H9 (cell line): ENCODE measurements around the gene CPNE8. TPM values are rescaled to one million over a fixed set of nuclear protein-coding genes. Genes with fewer than 3 reads are reported as not detected.

Experiments used
- DNase-seq: peaks from one replicate; pipeline ENCODE4 v3.0.0-alpha.2; 2017
- H2AFZ ChIP-seq: one replicate; pipeline ENCODE4 v1.6.1; 2013; ENCODE audit warnings: mild to moderate bottlenecking, low read length, control low read depth, moderate library complexity
- H2AK5ac ChIP-seq: 2 replicates; pipeline ENCODE4 v1.6.1; 2013; ENCODE audit warnings: low read length, control low read depth, mixed read lengths; ENCODE audit not compliant: insufficient read length
- H2BK120ac ChIP-seq: one replicate; pipeline ENCODE4 v1.6.1; 2013; ENCODE audit warnings: low read depth, mild to moderate bottlenecking, low read length, control low read depth, inconsistent platforms; ENCODE audit not compliant: poor library complexity, severe bottlenecking
- H2BK12ac ChIP-seq: 2 replicates; pipeline ENCODE4 v1.6.1; 2013; ENCODE audit warnings: low read length, control low read depth, mixed read lengths, low read depth; ENCODE audit not compliant: insufficient read length
- H2BK15ac ChIP-seq: 2 replicates; pipeline ENCODE4 v1.6.1; 2013; ENCODE audit warnings: low read depth, low read length, control low read depth
- H2BK20ac ChIP-seq: one replicate; pipeline ENCODE4 v1.6.1; 2013; ENCODE audit warnings: low read depth, mild to moderate bottlenecking, low read length, control low read depth, inconsistent platforms; ENCODE audit not compliant: poor library complexity, severe bottlenecking
- H2BK5ac ChIP-seq: 2 replicates; pipeline ENCODE4 v1.6.1; 2013; ENCODE audit warnings: low read length, control low read depth, mixed read lengths; ENCODE audit not compliant: insufficient read length
- H3K14ac ChIP-seq: 2 replicates; pipeline ENCODE4 v1.6.1; 2013; ENCODE audit warnings: low read length, control low read depth; ENCODE audit not compliant: insufficient read depth
- H3K18ac ChIP-seq: 2 replicates; pipeline ENCODE4 v1.6.1; 2013; ENCODE audit warnings: low read depth, mild to moderate bottlenecking, mixed read lengths, low read length, control low read depth; ENCODE audit not compliant: insufficient read length
- H3K23ac ChIP-seq: 2 replicates; pipeline ENCODE4 v1.6.1; 2013; ENCODE audit warnings: low read length, control low read depth, mixed read lengths, low read depth; ENCODE audit not compliant: insufficient read length
- H3K23me2 ChIP-seq: 2 replicates; pipeline ENCODE4 v1.6.1; 2013; ENCODE audit warnings: low read depth, mild to moderate bottlenecking, mixed read lengths, low read length, control low read depth; ENCODE audit not compliant: insufficient read length, poor library complexity, severe bottlenecking
- H3K27ac ChIP-seq: 2 replicates; pipeline ENCODE4 v1.5.1; 2013; ENCODE audit warnings: low read length, control low read depth, mixed read lengths, low read depth; ENCODE audit not compliant: insufficient read length
- H3K27me3 ChIP-seq: 2 replicates; pipeline ENCODE4 v1.6.1; 2013; ENCODE audit warnings: low read length, control low read depth, inconsistent platforms; ENCODE audit not compliant: insufficient read depth
- H3K4ac ChIP-seq: 2 replicates; pipeline ENCODE4 v1.6.1; 2013; ENCODE audit warnings: low read depth, mild to moderate bottlenecking, control low read depth, inconsistent platforms, low read length, moderate library complexity
- H3K4me1 ChIP-seq: 2 replicates; pipeline ENCODE4 v1.6.1; 2013; ENCODE audit warnings: low read length, control low read depth, inconsistent platforms; ENCODE audit not compliant: insufficient read depth
- H3K4me2 ChIP-seq: 2 replicates; pipeline ENCODE4 v1.6.1; 2013; ENCODE audit warnings: low read length, control low read depth, mixed read lengths; ENCODE audit not compliant: insufficient read length, insufficient read depth
- H3K56ac ChIP-seq: 2 replicates; pipeline ENCODE4 v1.6.1; 2013; ENCODE audit warnings: low read depth, mild to moderate bottlenecking, mixed read lengths, low read length, control low read depth; ENCODE audit not compliant: insufficient read length
- H3K79me1 ChIP-seq: 2 replicates; pipeline ENCODE4 v1.6.1; 2013; ENCODE audit warnings: low read depth, mild to moderate bottlenecking, moderate library complexity, low read length, control low read depth, inconsistent platforms; ENCODE audit not compliant: insufficient read depth, poor library complexity, severe bottlenecking
- H3K79me2 ChIP-seq: 2 replicates; pipeline ENCODE4 v1.6.1; 2013; ENCODE audit warnings: low read length, control low read depth, inconsistent platforms; ENCODE audit not compliant: insufficient read depth
- H3K9ac ChIP-seq: 2 replicates; pipeline ENCODE4 v1.6.1; 2013; ENCODE audit warnings: low read length, control low read depth, mixed read lengths; ENCODE audit not compliant: insufficient read length; ENCODE audit errors: extremely low read depth
- H3K9me3 ChIP-seq: one replicate; pipeline ENCODE4 v1.6.1; 2013; ENCODE audit warnings: low read depth, low read length, inconsistent platforms; ENCODE audit not compliant: control insufficient read depth
- H3T11ph ChIP-seq: one replicate; pipeline ENCODE4 v1.6.1; 2013; ENCODE audit warnings: mild to moderate bottlenecking, low read length, control low read depth, inconsistent platforms
- H4K20me1 ChIP-seq: one replicate; pipeline ENCODE4 v1.6.1; 2013; ENCODE audit not compliant: control insufficient read depth, insufficient read length, insufficient read depth
- H4K5ac ChIP-seq: 2 replicates; pipeline ENCODE4 v1.6.1; 2013; ENCODE audit warnings: low read depth, mild to moderate bottlenecking, mixed read lengths, low read length, control low read depth; ENCODE audit not compliant: insufficient read length
- H4K8ac ChIP-seq: replicated peaks from 2 replicates; pipeline ENCODE4 v1.6.1; 2013; ENCODE audit warnings: low read length, control low read depth, mixed read lengths, low read depth; ENCODE audit not compliant: insufficient read length
- H4K91ac ChIP-seq: 2 replicates; pipeline ENCODE4 v1.6.1; 2013; ENCODE audit warnings: low read depth, mild to moderate bottlenecking, moderate library complexity, mixed read lengths, low read length, control low read depth; ENCODE audit not compliant: insufficient read length
- H3K27ac Mint-ChIP-seq, 3 experiments: 2 replicates in 2 of 3; 3 replicates in 1 of 3; pipeline ENCODE4 v1.8.0; 2020 to 2021; ENCODE audit warnings: mixed read lengths in 3 of 3, mild to moderate bottlenecking in 1 of 3, moderate library complexity in 1 of 3
- H3K27me3 Mint-ChIP-seq: 2 replicates; pipeline ENCODE4 v1.8.0; 2021; ENCODE audit warnings: low read depth, mild to moderate bottlenecking, moderate library complexity, mixed read lengths
- H3K36me3 Mint-ChIP-seq, 3 experiments: 2 replicates in 2 of 3; 3 replicates in 1 of 3; pipeline ENCODE4 v1.8.0; 2020 to 2021; ENCODE audit warnings: low read depth in 3 of 3, mixed read lengths in 3 of 3; ENCODE audit not compliant: insufficient read depth in 1 of 3
- H3K4me1 Mint-ChIP-seq, 2 experiments: 2 replicates each; pipeline ENCODE4 v1.8.0; 2020; ENCODE audit warnings: mixed read lengths in 2 of 2
- H3K4me3 Mint-ChIP-seq, 2 experiments: 2 replicates in 1 of 2; 3 replicates in 1 of 2; pipeline ENCODE4 v1.8.0; 2020 to 2021; ENCODE audit warnings: mild to moderate bottlenecking in 2 of 2, mixed read lengths in 2 of 2, moderate library complexity in 1 of 2
- H3K9me3 Mint-ChIP-seq, 2 experiments: 2 replicates in 1 of 2; 3 replicates in 1 of 2; pipeline ENCODE4 v1.8.0; 2020; ENCODE audit warnings: mild to moderate bottlenecking in 2 of 2, mixed read lengths in 2 of 2, moderate library complexity in 1 of 2
- CTCF ChIP-seq: fragments of 200-600 bp; sonication (generic); conservative IDR thresholded peaks from 3 replicates; pipeline ENCODE4 v1.8.0; 2021; ENCODE audit warnings: antibody characterized with exemption, mild to moderate bottlenecking
- WGBS: extraction: QIAGEN DNeasy Blood & Tissue Kit; methylation state at CpG from one replicate; pipeline ENCODE4 v1.1.7; 2013; ENCODE audit warnings: missing lambda C conversion rate, low lambda C conversion rate, mixed read lengths; ENCODE audit not compliant: insufficient read length; ENCODE audit errors: extremely low coverage; 5-methylcytosine and 5-hydroxymethylcytosine counted together
- total RNA-seq: library from RNA; stranded (reverse); gene quantifications from 2 replicates; pipeline ENCODE4 v1.2.1, GENCODE V29; 2021

CPNE8 gene
- total RNA-seq, 1 experiment from 2014 or later, result 1.9 TPM

DNA sequence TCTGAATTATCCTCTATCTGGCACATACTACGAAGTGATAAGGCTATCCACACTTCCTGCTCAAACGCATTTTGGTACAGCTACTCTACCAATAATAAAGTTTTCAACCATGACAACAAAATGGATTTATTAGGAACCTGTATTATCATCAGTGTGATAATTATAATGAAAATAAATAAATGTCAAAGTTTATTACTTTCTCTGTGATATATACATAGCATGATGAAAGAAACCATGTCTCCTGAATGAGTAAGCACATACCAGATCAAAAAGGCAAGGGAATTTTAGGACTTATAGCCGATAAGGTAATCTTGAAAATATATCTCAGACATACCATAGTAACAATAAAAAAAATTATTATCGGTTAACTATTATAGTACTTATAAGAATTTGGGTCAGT lies 61.1 kb downstream of the CPNE8 start:
- H3K27me3 ChIP-seq, result no peaks in the 10 kb centered on the region
- no peak overlapping the region for H2BK12ac ChIP-seq
- Mint-ChIP-seq H3K4me1 (peaks cover 5 to 6% of the 10 kb centered on the region in 2 experiments), H3K36me3 (no peaks in the 10 kb centered on the region), H3K27ac (no peak overlapping the region), H3K4me3 (no peak overlapping the region), H3K27me3 (no peaks in the 10 kb centered on the region), H3K9me3 (no peaks in the 10 kb centered on the region)
- H3K18ac ChIP-seq, result no peak overlapping the region
- no peak overlapping the region for H3K27ac ChIP-seq
- no peak overlapping the region for H2BK120ac ChIP-seq
- no peak overlapping the region for H4K8ac ChIP-seq
- no CpG with 5 or more reads among the region's 4 CpGs for WGBS
- DNase-seq, result no peak
- no peak overlapping the region for H2BK20ac ChIP-seq
- no peaks in the 10 kb centered on the region for H3K79me1 ChIP-seq
- no peak for TF ChIP-seq CTCF
- no peak overlapping the region for H4K91ac ChIP-seq
- no peak overlapping the region for H2BK15ac ChIP-seq
- H2AK5ac ChIP-seq, result no peak overlapping the region
- H3K4me1 ChIP-seq, result no peaks in the 10 kb centered on the region
- no peaks in the 10 kb centered on the region; the same call in 1 of the 2 replicates for H3K79me2 ChIP-seq
- no peaks in the 10 kb centered on the region for H4K20me1 ChIP-seq
- no peaks in the 10 kb centered on the region for H3K9me3 ChIP-seq
- H3K23me2 ChIP-seq, result no peaks in the 10 kb centered on the region
- H3K56ac ChIP-seq, result no peak overlapping the region
- no peak overlapping the region for H3K14ac ChIP-seq
- no peak overlapping the region for H3K4me2 ChIP-seq
- no peak overlapping the region for H3K23ac ChIP-seq
- no peak overlapping the region for H3K4ac ChIP-seq
- H2BK5ac ChIP-seq, result no peak overlapping the region
- no peak overlapping the region for H3K9ac ChIP-seq
- H4K5ac ChIP-seq, result no peak overlapping the region
- no peak overlapping the region for H3T11ph ChIP-seq
- H2AFZ ChIP-seq, result no peak overlapping the region
